DOHH2 (cell line): Measurements from ENCODE around the gene ZBTB7C.

Experiments used
- H3F3A ChIP-seq: fragments of 200-600 bp; sonication (generic), shearing (Covaris generic); 2 replicates; pipeline ENCODE4 v1.6.0; 2016; ENCODE audit warnings: antibody characterized with exemption, mild to moderate bottlenecking; ENCODE audit not compliant: control insufficient read depth, insufficient read depth
- H3K27ac ChIP-seq: fragments of 200-600 bp; sonication (generic); 2 replicates; pipeline ENCODE4 v1.5.1; 2014; ENCODE audit warnings: low read depth, mild to moderate bottlenecking, low read length, moderate library complexity
- H3K27me3 ChIP-seq: fragments of 200-600 bp; sonication (generic); 2 replicates; pipeline ENCODE4 v1.6.1; 2014; ENCODE audit warnings: mild to moderate bottlenecking, low read length, mixed read lengths; ENCODE audit not compliant: control insufficient read depth
- H3K36me3 ChIP-seq: fragments of 200-600 bp; sonication (generic); 2 replicates; pipeline ENCODE4 v1.6.1; 2014; ENCODE audit warnings: mild to moderate bottlenecking, low read length, moderate library complexity, mixed read lengths; ENCODE audit not compliant: control insufficient read depth
- H3K4me1 ChIP-seq: fragments of 200-600 bp; sonication (generic); 2 replicates; pipeline ENCODE4 v1.6.1; 2014; ENCODE audit warnings: mild to moderate bottlenecking, low read length, mixed read lengths; ENCODE audit not compliant: control insufficient read depth
- H3K4me2 ChIP-seq: fragments of 200-600 bp; sonication (generic); 2 replicates; pipeline ENCODE4 v1.6.0; 2014; ENCODE audit warnings: mild to moderate bottlenecking, low read length, moderate library complexity
- H3K4me3 ChIP-seq: fragments of 200-600 bp; sonication (generic); 2 replicates; pipeline ENCODE4 v1.5.1; 2014; ENCODE audit warnings: mild to moderate bottlenecking, low read length, mixed read lengths
- H3K79me2 ChIP-seq: fragments of 200-600 bp; sonication (generic); 2 replicates; pipeline ENCODE4 v1.6.1; 2014; ENCODE audit warnings: mild to moderate bottlenecking, low read length, mixed read lengths; ENCODE audit not compliant: control insufficient read depth
- H3K9me2 ChIP-seq: fragments of 200-600 bp; sonication (generic); replicated peaks from 2 replicates; pipeline ENCODE4 v1.6.1; 2014; ENCODE audit warnings: mild to moderate bottlenecking, low read length, mixed read lengths; ENCODE audit not compliant: control insufficient read depth
- H3K9me3 ChIP-seq: fragments of 200-600 bp; sonication (generic); 2 replicates; pipeline ENCODE4 v1.6.1; 2014; ENCODE audit warnings: antibody characterized with exemption, low read length, mixed read lengths; ENCODE audit not compliant: control insufficient read depth, insufficient read depth
- H4K20me1 ChIP-seq: fragments of 200-600 bp; sonication (generic); 2 replicates; pipeline ENCODE4 v1.6.0; 2014; ENCODE audit warnings: low read depth, mild to moderate bottlenecking, antibody characterized with exemption, low read length, moderate library complexity; ENCODE audit not compliant: control insufficient read depth, insufficient read depth
- EZH2phosphoT487 ChIP-seq: fragments of 200-600 bp; sonication (generic); IDR thresholded peaks from 2 replicates; pipeline ENCODE4 v1.6.1; 2017; ENCODE audit warnings: borderline replicate concordance, mild to moderate bottlenecking, antibody characterized with exemption, low read length, moderate library complexity, mixed read lengths
- TF ChIP-seq, protein P1 (sequence below): fragments of 200-600 bp; sonication (generic); IDR thresholded peaks from one replicate; pipeline ENCODE4 v1.5.1; 2014; ENCODE audit warnings: antibody characterized with exemption, mild to moderate bottlenecking, low read depth, low read length; ENCODE audit not compliant: poor library complexity, severe bottlenecking

The ZBTB7C gene

DNA sequence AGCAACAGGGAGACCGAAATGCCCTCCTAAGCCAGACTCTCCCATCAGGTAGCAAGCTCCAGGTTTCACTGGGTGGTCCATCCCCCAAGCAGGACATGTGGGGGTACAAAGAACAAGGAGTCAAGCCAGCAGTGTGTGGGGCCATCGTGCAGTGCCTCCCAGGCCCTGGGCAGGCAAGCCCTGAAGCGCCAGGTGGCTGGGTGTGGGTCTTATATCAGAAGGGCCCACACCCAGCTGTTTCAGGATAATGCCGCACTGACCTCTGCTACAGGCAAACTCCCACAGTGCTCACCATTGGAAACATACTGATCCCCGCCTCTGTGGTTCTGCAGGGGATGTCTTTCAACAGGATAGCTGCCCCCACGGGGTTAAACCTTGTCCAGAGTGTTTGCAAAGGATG is 304.5 kb downstream of the ZBTB7C start:
- Histone ChIP-seq H3K79me2 (no peaks in the 10 kb centered on the region), H3K9me3 (no peaks in the 10 kb centered on the region), H3K4me3 (no peak overlapping the region), H3K4me1 (no peaks in the 10 kb centered on the region), H3K27me3 (peaks cover 19% of the 10 kb centered on the region), H4K20me1 (no peaks in the 10 kb centered on the region), H3K27ac (no peak overlapping the region), H3F3A (no peaks in the 10 kb centered on the region), H3K36me3 (no peaks in the 10 kb centered on the region), H3K4me2 (no peak overlapping the region), H3K9me2 (no peaks in the 10 kb centered on the region)
- no peak for TF ChIP-seq EZH2phosphoT487
- TF ChIP-seq, protein P1, sequence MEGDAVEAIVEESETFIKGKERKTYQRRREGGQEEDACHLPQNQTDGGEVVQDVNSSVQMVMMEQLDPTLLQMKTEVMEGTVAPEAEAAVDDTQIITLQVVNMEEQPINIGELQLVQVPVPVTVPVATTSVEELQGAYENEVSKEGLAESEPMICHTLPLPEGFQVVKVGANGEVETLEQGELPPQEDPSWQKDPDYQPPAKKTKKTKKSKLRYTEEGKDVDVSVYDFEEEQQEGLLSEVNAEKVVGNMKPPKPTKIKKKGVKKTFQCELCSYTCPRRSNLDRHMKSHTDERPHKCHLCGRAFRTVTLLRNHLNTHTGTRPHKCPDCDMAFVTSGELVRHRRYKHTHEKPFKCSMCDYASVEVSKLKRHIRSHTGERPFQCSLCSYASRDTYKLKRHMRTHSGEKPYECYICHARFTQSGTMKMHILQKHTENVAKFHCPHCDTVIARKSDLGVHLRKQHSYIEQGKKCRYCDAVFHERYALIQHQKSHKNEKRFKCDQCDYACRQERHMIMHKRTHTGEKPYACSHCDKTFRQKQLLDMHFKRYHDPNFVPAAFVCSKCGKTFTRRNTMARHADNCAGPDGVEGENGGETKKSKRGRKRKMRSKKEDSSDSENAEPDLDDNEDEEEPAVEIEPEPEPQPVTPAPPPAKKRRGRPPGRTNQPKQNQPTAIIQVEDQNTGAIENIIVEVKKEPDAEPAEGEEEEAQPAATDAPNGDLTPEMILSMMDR = no peak

DNA sequence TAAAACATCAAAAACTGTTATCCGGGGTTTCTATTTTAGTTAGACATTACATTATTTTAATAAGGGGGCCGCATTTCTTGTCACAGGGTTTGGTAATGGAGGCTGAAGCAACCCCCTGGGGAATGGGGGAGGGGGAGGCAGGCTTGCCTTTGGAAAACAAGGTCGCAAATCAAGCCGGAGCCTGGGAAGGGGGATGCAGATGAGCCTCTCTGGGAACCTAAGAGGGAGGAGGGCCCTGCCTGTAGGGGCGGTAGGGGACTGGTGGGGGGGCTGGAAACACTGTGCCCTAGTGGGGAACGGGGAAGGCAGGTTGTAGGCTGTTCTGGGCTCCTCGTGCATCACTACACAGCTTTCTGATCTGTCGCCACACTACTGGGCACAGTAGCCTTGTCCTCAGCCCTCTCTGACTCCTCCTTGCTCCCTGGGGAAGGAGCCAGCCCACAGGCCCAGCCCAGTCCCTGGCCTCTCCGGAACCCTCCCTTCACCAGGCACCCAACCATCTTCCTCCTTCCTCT is 308.5 kb downstream of the ZBTB7C start:
- TF ChIP-seq EZH2phosphoT487 = no peak
- TF ChIP-seq, protein P1 = no peak
- no peak overlapping the region for H3K4me2 ChIP-seq
- H3K4me1 ChIP-seq = no peaks in the 10 kb centered on the region
- H3K36me3 ChIP-seq = no peaks in the 10 kb centered on the region
- H3K79me2 ChIP-seq = no peaks in the 10 kb centered on the region
- H3F3A ChIP-seq = no peaks in the 10 kb centered on the region
- H3K27ac ChIP-seq = no peak overlapping the region
- no peaks in the 10 kb centered on the region for H4K20me1 ChIP-seq
- peaks cover 14% of the 10 kb centered on the region for H3K27me3 ChIP-seq
- H3K4me3 ChIP-seq = no peak overlapping the region
- H3K9me3 ChIP-seq = no peaks in the 10 kb centered on the region
- no peaks in the 10 kb centered on the region for H3K9me2 ChIP-seq

DNA sequence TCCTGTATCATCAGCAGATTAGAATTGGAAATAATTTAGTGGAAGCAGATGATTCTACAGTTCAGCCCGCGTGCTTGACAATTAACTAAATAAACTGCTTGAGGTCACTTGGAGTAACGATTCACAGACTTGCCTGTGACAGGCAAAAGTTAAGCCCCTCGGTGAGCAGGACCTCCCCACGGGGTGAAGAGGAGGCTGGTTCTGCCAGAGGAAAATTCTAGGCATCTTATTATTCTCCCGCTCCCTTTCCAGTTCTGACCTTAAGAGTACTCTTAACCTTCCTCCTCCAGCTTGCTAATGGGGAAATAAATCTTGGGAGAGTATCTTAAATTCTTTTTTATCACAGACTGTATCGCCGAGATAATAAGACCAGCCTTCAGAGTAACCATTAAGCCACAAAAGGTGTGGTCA is 309.0 kb downstream of the ZBTB7C start:
- no peaks in the 10 kb centered on the region for H3K79me2 ChIP-seq
- no peak overlapping the region for H3K27ac ChIP-seq
- no peaks in the 10 kb centered on the region for H3F3A ChIP-seq
- H3K4me3 ChIP-seq = no peak overlapping the region
- TF ChIP-seq EZH2phosphoT487 = no peak
- TF ChIP-seq, protein P1 = no peak
- no peaks in the 10 kb centered on the region for H3K9me2 ChIP-seq
- H3K9me3 ChIP-seq = no peaks in the 10 kb centered on the region
- peaks cover 13% of the 10 kb centered on the region for H3K27me3 ChIP-seq
- no peaks in the 10 kb centered on the region for H4K20me1 ChIP-seq
- H3K36me3 ChIP-seq = no peaks in the 10 kb centered on the region
- no peak overlapping the region for H3K4me2 ChIP-seq
- no peaks in the 10 kb centered on the region for H3K4me1 ChIP-seq
